ENCODE measurements around the gene RAMP3.

The RAMP3 gene

DNA sequence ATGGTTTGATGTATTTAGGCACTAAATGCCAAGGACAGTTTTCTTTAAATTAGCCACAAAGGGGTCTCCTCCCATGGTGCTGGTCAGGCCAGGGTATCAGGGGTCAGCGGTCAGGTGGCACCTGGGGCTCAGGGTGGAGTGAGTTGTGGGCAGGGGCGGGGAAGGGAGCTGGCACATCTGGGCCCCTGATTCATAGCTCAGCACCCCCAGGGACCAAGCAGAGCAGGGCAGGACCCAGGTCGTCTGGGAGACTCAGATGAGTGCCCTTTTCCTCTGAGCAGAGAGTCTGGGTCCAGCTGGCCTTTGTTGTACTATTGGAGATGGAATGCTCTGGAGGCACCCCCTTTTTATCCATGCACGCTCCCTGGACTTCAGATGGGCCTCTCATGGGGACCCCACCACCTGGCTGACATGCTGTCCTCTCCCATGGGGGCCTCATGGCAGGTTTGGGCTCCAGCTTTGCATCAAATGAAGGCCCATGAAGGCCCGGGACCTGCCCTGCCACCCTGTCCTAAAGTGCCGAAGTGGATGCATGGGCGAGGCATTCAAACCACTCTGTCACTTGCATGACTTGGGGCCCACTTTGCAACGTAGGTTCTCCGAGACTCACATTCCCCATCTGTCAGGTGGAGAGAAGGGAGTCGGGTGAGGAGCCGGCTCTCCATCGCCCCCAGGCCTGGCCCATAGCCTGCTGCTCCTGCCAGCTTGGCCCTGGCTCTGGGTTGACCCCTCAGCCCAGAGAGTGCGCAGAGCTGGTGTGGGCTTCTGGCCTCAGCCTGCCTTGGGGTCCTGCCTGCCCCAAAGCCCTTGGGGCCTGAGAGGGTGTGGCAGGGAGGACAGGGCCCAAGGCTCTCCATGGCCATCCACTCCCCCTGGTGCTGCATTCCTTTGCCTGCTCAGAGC lies 66.4 kb downstream of the RAMP3 start:
- DNase-seq = no peak

GRCh38 chr7:45224832-45225231 lies 67.2 kb downstream of the RAMP3 start:
- DNase-seq = no peak

- no peak for DNase-seq
Observed at GRCh38 chr7:45225311-45225947, 67.8 kb downstream of the RAMP3 start.

DNA sequence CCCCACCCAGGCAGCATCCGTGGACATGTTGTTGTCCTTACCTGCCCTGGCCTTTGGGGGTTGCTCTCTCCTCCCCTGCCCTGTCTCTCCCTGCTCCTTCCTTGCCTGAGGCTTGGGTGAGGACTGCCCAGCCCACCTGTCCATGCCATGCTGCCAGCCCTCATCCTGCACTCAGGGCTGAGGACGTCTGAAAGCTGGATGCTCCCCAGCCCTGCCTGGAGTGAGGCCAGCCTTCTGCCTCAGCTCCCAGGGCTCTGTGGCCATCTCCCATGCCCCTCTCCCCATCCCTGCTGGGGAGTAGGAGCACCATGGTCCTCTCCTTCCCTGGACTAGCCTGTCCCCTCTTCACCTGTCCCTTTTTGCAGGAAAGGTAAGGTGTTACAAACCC lies 68.4 kb downstream of the RAMP3 start:
- DNase-seq = no peak

- DNase-seq = no peak
Observed at GRCh38 chr7:45229156-45229920, 71.7 kb downstream of the RAMP3 start.

GRCh38 chr7:45230083-45230482 lies 72.5 kb downstream of the RAMP3 start:
- no peak for DNase-seq

DNA sequence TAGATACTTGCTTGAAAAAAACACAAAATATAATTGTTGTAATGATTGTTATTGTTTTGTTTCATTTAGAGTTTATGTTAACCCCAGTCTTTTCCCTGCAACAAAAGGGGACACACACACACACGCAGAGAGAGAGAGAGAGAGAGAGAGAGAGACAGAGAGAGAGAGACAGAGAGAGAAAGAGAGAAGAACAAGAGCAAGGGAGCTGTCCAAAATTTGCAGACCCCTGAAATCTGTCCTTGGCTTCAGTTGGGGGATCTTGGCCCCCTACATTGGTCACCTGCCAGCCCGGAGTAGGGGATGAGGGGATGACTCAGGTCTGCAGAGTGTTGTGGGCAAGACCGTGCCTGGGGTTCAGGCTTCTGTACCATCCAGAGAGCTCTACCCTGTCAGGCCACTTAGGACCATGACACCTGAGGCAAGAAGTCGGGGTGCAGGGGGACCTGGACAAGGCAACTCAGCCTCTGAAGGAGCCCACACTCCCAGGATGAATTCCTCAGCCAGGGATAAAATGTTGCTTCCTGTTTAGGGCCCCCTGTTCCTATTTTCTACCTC lies 73.1 kb downstream of the RAMP3 start:
- DNase-seq = no peak

DNA sequence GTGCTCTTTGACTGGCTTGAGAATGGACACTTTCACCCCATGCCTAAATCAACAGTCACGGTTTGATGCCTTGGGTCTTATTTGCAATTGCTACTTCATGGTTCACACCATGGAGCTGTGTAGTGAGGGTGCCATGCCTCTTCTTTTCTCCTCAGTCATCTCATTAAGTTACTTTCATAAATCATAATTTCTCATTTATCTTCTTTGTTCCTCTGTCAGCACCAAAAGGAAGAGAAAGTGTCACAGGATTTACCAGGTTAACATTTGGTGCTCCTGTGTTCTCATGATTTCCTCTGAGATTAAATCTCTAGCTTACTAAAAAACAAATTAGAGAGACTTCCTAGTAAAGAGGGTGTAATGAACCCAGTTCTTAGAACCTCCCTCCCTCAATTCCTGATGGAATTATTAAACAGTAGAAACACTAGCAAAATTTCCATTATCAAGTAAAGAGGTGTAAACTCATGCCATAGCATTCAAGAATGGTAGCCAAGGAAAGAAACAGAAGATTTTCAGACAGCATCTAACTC lies 75.7 kb downstream of the RAMP3 start:
- DNase-seq = no peak

All from NCI-H1417 (cell line).